ENCODE measurements around the gene BAG3.
A peak's percentile ranks its signal among the peaks of the same experiment; 100 is the strongest.

The BAG3 gene

GRCh38 chr10:119652361-119652730 is 1.2 kb downstream of the BAG3 start:
- Histone ChIP-seq H3K4me2 (ENCODE audit: low read length) (peak overlapping the region; percentile 60), H3K79me2 (peaks cover 46% of the 10 kb centered on the region), H3K4me1 (peaks cover 21% of the 10 kb centered on the region), H3K27me3 (ENCODE audit: control insufficient read depth, insufficient read depth, low read length) (no peaks in the 10 kb centered on the region), H3K36me3 (ENCODE audit: control insufficient read depth, insufficient read depth, low read length) (no peaks in the 10 kb centered on the region), H3K4me3 (ENCODE audit: low read depth, low read length) (peak overlapping the region; percentile 83), H2AFZ (peak overlapping the region; percentile 44), H3K9ac (peak overlapping the region; percentile 73), H3K9me3 (ENCODE audit: control insufficient read depth, low read length) (no peaks in the 10 kb centered on the region), H3K27ac (peak overlapping the region; percentile 96)
- peak; percentile 38 for TF ChIP-seq CTCF (IDR thresholded peaks at IDR 0.05)

DNA sequence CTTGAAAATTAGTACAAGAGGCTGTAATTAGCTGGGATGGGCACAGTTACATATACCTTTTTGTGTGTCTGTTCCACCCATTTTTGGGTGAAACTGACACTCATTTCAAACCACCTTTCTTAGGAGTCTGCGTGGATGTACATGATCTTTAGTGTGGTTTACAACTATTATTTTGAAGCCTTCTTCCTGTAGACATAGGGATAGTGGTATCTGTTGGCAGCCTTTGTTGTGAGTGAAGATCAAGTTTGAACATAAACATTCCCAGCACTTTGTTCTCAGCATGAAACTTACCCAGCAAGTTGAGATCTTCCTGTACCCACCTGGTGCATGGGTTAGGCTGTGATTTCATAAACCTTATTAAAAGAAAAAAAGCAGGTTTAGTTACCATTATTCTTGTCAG is 2.0 kb downstream of the BAG3 start:
- peaks cover 50% of the 10 kb centered on the region for H3K79me2 ChIP-seq
- peak overlapping the region; percentile 83 for H3K4me3 ChIP-seq (ENCODE audit: low read depth, low read length)
- H3K27me3 ChIP-seq (ENCODE audit: control insufficient read depth, insufficient read depth, low read length), result no peaks in the 10 kb centered on the region
- no peak for TF ChIP-seq CTCF (IDR thresholded peaks at IDR 0.05)
- H3K4me2 ChIP-seq (ENCODE audit: low read length), result peak overlapping the region; percentile 60
- H3K9me3 ChIP-seq (ENCODE audit: control insufficient read depth, low read length), result no peaks in the 10 kb centered on the region
- no peaks in the 10 kb centered on the region for H3K36me3 ChIP-seq (ENCODE audit: control insufficient read depth, insufficient read depth, low read length)
- peak overlapping the region; percentile 96 for H3K27ac ChIP-seq
- H3K9ac ChIP-seq, result no peak overlapping the region
- no peak overlapping the region for H2AFZ ChIP-seq
- peaks cover 28% of the 10 kb centered on the region for H3K4me1 ChIP-seq

- Histone ChIP-seq H3K9ac (no peak overlapping the region), H3K36me3 (ENCODE audit: control insufficient read depth, insufficient read depth, low read length) (no peaks in the 10 kb centered on the region), H3K4me2 (ENCODE audit: low read length) (peak overlapping the region; percentile 60), H3K27ac (peak overlapping the region; percentile 96), H2AFZ (no peak overlapping the region), H3K4me3 (ENCODE audit: low read depth, low read length) (peak overlapping the region; percentile 83), H3K79me2 (peaks cover 56% of the 10 kb centered on the region), H3K9me3 (ENCODE audit: control insufficient read depth, low read length) (no peaks in the 10 kb centered on the region), H3K4me1 (peaks cover 33% of the 10 kb centered on the region), H3K27me3 (ENCODE audit: control insufficient read depth, insufficient read depth, low read length) (no peaks in the 10 kb centered on the region)
- TF ChIP-seq CTCF (IDR thresholded peaks at IDR 0.05), result no peak
Observed at GRCh38 chr10:119653916-119654315, 2.7 kb downstream of the BAG3 start.

DNA sequence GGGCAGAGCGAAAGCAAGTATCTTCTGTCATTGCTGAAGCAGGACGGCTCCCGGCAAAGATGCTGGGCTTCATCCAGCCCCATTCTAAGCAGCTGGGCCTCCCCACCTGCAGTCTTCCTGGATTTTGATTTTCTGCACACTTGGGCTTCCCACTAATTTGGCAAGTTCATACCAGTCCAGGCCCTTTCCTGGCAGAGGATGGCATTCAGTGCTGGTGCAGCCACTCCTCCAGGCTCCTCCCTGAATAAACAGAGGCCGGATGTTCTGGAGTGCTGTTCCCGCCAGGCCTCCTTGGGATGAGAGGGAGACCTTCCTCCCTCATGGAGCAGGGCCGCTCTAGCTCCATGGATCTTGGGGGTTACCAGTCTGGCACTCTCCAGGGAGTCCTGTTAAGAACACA is 3.4 kb downstream of the BAG3 start:
- H3K36me3 ChIP-seq (ENCODE audit: control insufficient read depth, insufficient read depth, low read length), result no peaks in the 10 kb centered on the region
- no peaks in the 10 kb centered on the region for H3K9me3 ChIP-seq (ENCODE audit: control insufficient read depth, low read length)
- H3K4me3 ChIP-seq (ENCODE audit: low read depth, low read length), result no peak overlapping the region
- H3K27me3 ChIP-seq (ENCODE audit: control insufficient read depth, insufficient read depth, low read length), result no peaks in the 10 kb centered on the region
- H3K27ac ChIP-seq, result peak overlapping the region; percentile 96
- H3K4me1 ChIP-seq, result peaks cover 39% of the 10 kb centered on the region
- H3K4me2 ChIP-seq (ENCODE audit: low read length), result peak overlapping the region; percentile 60
- H2AFZ ChIP-seq, result no peak overlapping the region
- no peak overlapping the region for H3K9ac ChIP-seq
- no peak for TF ChIP-seq CTCF (IDR thresholded peaks at IDR 0.05)
- peaks cover 63% of the 10 kb centered on the region for H3K79me2 ChIP-seq

- peaks cover 46% of the 10 kb centered on the region for H3K4me1 ChIP-seq
- H3K27ac ChIP-seq, result peak overlapping the region; percentile 96
- no peaks in the 10 kb centered on the region for H3K27me3 ChIP-seq (ENCODE audit: control insufficient read depth, insufficient read depth, low read length)
- H2AFZ ChIP-seq, result no peak overlapping the region
- no peak overlapping the region for H3K4me3 ChIP-seq (ENCODE audit: low read depth, low read length)
- H3K4me2 ChIP-seq (ENCODE audit: low read length), result peak overlapping the region; percentile 15
- no peaks in the 10 kb centered on the region for H3K36me3 ChIP-seq (ENCODE audit: control insufficient read depth, insufficient read depth, low read length)
- H3K9me3 ChIP-seq (ENCODE audit: control insufficient read depth, low read length), result no peaks in the 10 kb centered on the region
- TF ChIP-seq CTCF (IDR thresholded peaks at IDR 0.05), result no peak
- H3K79me2 ChIP-seq, result peaks cover 72% of the 10 kb centered on the region
- no peak overlapping the region for H3K9ac ChIP-seq
Observed at GRCh38 chr10:119655566-119656001, 4.4 kb downstream of the BAG3 start.
